ENCODE measurements around the gene FZR1.

Gene FZR1

GRCh38 chr19:3533563-3534216 lies 27.6 kb downstream of the FZR1 start:
- DNase-seq, result no peak

GRCh38 chr19:3534375-3535234 lies 28.5 kb downstream of the FZR1 start:
- DNase-seq, result no peak

- no peak for DNase-seq
These were observed 29.1 kb downstream of the FZR1 start for GRCh38 chr19:3535235-3535535.

GRCh38 chr19:3535563-3535965 lies 29.5 kb downstream of the FZR1 start:
- no peak for DNase-seq

- DNase-seq, result no peak
These were observed 29.9 kb downstream of the FZR1 start for GRCh38 chr19:3535981-3536380.

DNA sequence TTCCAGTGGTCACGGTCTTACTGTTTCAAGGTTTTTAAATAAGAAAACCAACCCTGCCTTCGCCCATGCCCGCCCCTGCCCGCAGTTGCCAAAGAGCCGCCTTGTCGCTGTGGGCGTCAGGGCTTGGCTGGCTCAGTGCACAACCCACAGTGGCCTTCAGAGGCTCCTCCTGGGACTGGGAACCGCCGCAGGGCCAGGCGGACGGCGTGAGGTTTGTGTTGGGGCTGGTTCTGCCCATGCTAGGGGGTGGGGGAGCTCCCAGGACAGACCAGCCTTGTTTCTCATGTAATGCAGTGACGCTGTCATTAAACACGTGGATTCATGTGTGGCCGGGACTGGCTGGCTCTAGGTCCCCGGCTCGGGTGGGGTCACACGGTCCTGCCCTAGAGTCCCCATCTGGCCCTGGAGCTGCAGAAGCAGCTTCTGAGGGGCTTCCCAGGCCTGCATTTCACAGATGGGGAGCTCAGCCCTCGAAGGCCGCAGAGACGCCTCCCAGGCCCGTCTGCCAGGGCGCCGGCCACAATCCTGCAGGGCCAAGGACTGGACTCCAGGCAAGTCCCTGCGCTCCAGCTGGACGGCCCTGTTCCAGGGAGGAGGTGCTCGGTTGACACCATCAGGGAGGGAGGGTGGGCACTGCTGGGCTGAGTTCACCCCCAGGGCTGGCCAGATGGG lies 30.5 kb downstream of the FZR1 start:
- DNase-seq, result no peak

DNA sequence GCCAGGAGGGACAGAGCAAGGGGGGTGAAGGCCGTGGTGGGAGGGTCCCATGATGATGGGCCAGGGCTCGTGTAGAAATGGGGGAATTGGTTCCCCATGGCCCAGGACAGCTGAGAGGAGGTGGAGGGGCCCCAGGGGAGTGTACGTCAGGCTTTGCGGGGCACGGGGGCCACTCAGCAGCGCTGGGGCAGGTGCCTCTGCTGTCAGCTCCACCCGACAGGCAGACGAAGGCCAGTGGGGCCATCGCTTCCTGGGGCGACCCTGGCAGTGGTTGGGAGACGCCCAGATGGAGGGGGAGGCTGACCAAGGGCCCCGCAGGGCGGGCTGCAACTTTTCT lies 31.0 kb downstream of the FZR1 start:
- no peak for DNase-seq

- no peak for DNase-seq
These were observed 31.5 kb downstream of the FZR1 start for GRCh38 chr19:3537438-3538240.

GRCh38 chr19:3538258-3538929 lies 32.3 kb downstream of the FZR1 start:
- DNase-seq, result no peak

DNA sequence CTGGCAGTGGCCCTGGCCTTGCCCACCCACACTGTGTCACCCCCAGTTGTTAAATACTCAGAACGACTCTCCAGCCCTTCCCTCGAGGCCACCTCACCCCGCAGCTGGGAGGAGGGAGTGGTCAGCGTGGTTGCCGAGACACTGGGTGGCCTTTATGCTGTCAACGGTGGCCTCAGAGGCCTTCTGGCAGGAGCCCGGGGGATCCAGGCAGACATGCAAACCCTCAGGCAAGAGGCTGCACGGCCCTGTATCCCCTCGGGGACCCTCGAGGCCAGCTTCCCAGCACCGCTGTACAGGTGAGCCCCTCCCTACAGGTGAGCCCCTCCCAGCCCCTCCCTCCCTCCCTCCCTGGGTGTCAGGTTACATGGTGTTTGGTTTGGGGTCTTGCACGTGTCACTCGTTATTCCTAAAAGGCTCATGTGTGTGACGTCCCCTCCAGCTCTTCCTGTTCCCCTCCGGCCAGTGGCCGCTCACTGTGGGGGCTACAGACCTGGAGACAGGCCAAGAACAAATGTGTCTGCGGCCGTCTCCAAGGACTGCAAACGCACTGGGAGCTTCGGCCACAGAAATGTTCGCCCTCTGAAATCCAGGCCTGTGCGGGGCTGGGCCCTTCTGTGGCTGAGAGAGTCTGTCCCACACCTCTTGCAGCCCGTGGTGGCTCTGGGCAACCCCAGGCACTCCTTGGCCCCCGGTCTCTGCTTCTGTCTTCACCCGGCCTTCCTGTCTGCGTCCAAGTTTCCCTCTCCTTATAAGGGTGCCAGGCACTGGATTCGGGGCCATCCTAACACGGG lies 33.0 kb downstream of the FZR1 start, which contains the start of gene TEKTIP1:
TEKTIP1 (plus strand) TSS at position 210 of the 791 bp plus-strand sequence; CDS start at position 214, 4 bp downstream.
- no peak for DNase-seq

DNA sequence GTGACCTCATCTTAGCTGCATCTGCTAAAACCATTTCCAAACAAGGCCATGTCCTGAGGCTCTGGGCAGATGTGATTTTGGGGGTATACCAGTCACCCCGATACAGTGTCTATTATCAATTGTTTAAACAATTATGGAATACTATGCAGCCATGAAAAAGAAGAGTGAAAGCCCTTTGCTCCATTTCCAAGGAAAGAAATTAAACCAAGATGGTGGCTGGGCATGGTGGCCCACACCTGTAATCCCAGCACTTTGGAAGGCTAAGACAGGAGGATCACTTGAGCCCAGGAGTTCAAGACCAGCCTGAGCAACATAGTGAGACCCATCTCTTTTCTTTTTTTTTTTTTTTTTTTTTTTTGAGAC lies 33.6 kb downstream of the FZR1 start:
- no peak for DNase-seq

- no peak for DNase-seq
These were observed 37.3 kb downstream of the FZR1 start for GRCh38 chr19:3543150-3544057.

DNA sequence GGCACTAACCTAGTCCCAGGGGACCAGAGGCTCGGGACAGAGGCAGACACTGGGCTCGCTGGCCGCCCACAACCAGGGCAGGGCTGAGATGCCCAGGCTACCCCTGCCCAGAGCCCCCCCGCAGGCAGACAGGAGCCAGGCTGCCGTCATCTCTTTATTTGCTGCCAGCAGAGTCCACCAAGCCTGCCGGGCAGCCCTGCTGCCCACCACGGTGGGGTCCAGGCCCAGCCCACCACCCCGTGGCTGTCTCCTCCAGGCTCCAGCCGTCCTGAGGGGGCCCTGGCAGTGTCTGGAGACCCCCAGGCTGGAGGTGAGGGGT lies 37.9 kb downstream of the FZR1 start:
- DNase-seq, result no peak

GRCh38 chr19:3544742-3545668 lies 38.9 kb downstream of the FZR1 start:
- DNase-seq, result no peak

- no peak for DNase-seq
These were observed 39.5 kb downstream of the FZR1 start for GRCh38 chr19:3545669-3546034.

DNA sequence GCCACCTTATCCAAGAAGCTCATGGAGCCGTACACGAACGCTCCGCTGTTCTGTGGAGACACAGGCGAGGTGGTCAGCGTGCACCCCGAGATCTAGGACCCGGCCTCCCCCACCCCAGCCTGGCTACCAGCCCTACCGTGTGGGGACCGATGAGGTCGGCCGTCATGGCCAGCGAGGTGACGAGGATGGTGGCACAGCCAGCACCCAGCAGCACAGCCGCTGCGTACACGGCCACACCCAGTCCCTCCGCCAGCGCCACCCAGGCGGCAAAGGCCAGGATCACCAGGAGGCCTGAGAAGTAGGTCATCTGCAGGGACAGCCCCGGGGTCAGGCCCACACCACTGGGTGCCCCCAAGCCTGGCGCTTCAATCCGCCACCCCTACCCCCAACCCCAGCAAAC lies 40.0 kb downstream of the FZR1 start:
- no peak for DNase-seq

- DNase-seq, result no peak
These were observed 41.2 kb downstream of the FZR1 start for GRCh38 chr19:3547301-3547731.

GRCh38 chr19:3547767-3548282 lies 41.7 kb downstream of the FZR1 start:
- no peak for DNase-seq

- DNase-seq, result no peak
These were observed 42.5 kb downstream of the FZR1 start for GRCh38 chr19:3548606-3549005.

- no peak for DNase-seq
These were observed 43.7 kb downstream of the FZR1 start for GRCh38 chr19:3549816-3550215.
